Mesendoderm (in vitro differentiated cells): Measurements from ENCODE around the gene SNX18.

ENCODE experiments used
- DNase-seq: peaks from one replicate; pipeline ENCODE4 v3.0.0; 2013
- H2AK5ac ChIP-seq: 2 replicates; pipeline ENCODE4 v1.6.1; 2013; ENCODE audit warnings: low read length, inconsistent platforms
- H2BK120ac ChIP-seq: 2 replicates; pipeline ENCODE4 v1.6.1; 2013; ENCODE audit warnings: low read depth, mild to moderate bottlenecking, low read length, moderate library complexity, mixed read lengths
- H2BK15ac ChIP-seq: replicated peaks from 2 replicates; pipeline ENCODE4 v1.6.1; 2013; ENCODE audit warnings: low read depth, mild to moderate bottlenecking, moderate library complexity
- H2BK5ac ChIP-seq: 2 replicates; pipeline ENCODE4 v1.6.1; 2013; ENCODE audit warnings: low read length, inconsistent platforms
- H3K18ac ChIP-seq: 2 replicates; pipeline ENCODE4 v1.6.1; 2013; ENCODE audit warnings: mild to moderate bottlenecking, low read length, mixed read lengths
- H3K23ac ChIP-seq: one replicate; pipeline ENCODE4 v1.6.1; 2013; ENCODE audit warnings: low read length
- H3K27ac ChIP-seq: 2 replicates; pipeline ENCODE4 v1.5.1; 2013; ENCODE audit warnings: low read depth, mild to moderate bottlenecking, inconsistent platforms, low read length, moderate library complexity
- H3K27me3 ChIP-seq: 2 replicates; pipeline ENCODE4 v1.6.1; 2013; ENCODE audit warnings: low read length, control low read depth, mild to moderate bottlenecking, inconsistent platforms; ENCODE audit not compliant: insufficient read depth, poor library complexity
- H3K36me3 ChIP-seq: 2 replicates; pipeline ENCODE4 v1.6.1; 2013; ENCODE audit warnings: low read length, inconsistent platforms; ENCODE audit not compliant: control insufficient read depth, insufficient read depth
- H3K4ac ChIP-seq: one replicate; pipeline ENCODE4 v1.6.1; 2013; ENCODE audit warnings: low read depth, mild to moderate bottlenecking, low read length, moderate library complexity
- H3K4me1 ChIP-seq: 2 replicates; pipeline ENCODE4 v1.6.1; 2013; ENCODE audit warnings: low read depth, low read length, inconsistent platforms; ENCODE audit not compliant: control insufficient read depth
- H3K4me2 ChIP-seq: 2 replicates; pipeline ENCODE4 v1.6.1; 2013; ENCODE audit warnings: low read length
- H3K4me3 ChIP-seq: 2 replicates; pipeline ENCODE4 v1.5.1; 2013; ENCODE audit warnings: mild to moderate bottlenecking, low read length
- H3K56ac ChIP-seq: one replicate; pipeline ENCODE4 v1.6.1; 2013; ENCODE audit warnings: low read length
- H3K79me1 ChIP-seq: 2 replicates; pipeline ENCODE4 v1.6.1; 2013; ENCODE audit warnings: low read length, inconsistent platforms
- H3K79me2 ChIP-seq: 2 replicates; pipeline ENCODE4 v1.6.1; 2013; ENCODE audit warnings: mild to moderate bottlenecking, low read length; ENCODE audit not compliant: control insufficient read depth, insufficient read depth
- H3K9ac ChIP-seq: 2 replicates; pipeline ENCODE4 v1.6.1; 2013; ENCODE audit warnings: low read length, inconsistent platforms
- H4K5ac ChIP-seq: one replicate; pipeline ENCODE4 v1.6.1; 2013; ENCODE audit warnings: low read length
- H4K8ac ChIP-seq: one replicate; pipeline ENCODE4 v1.6.1; 2013; ENCODE audit warnings: low read depth, mild to moderate bottlenecking, control low read depth, low read length, moderate library complexity
- WGBS: extraction: QIAGEN DNeasy Blood & Tissue Kit; methylation state at CpG from one replicate; pipeline ENCODE4 v1.1.7; 2013; ENCODE audit warnings: low lambda C conversion rate, missing lambda C conversion rate; ENCODE audit not compliant: insufficient coverage; ENCODE audit errors: extremely low coverage; 5-methylcytosine and 5-hydroxymethylcytosine counted together

Gene SNX18

GRCh38 chr5:54516051-54516655 is 1.4 kb upstream of the SNX18 start:
- no peaks in the 10 kb centered on the region for H3K79me1 ChIP-seq
- WGBS: no CpG with 5 or more reads among the region's 4 CpGs
- DNase-seq: no peak
- H2BK5ac ChIP-seq: no peak overlapping the region
- H4K5ac ChIP-seq: no peak overlapping the region
- no peaks in the 10 kb centered on the region for H3K27me3 ChIP-seq
- H3K4me3 ChIP-seq: no peak overlapping the region
- H2AK5ac ChIP-seq: no peak overlapping the region
- H3K23ac ChIP-seq: no peak overlapping the region
- no peak overlapping the region for H3K27ac ChIP-seq
- H3K79me2 ChIP-seq: peaks cover 33% of the 10 kb centered on the region
- no peak overlapping the region for H4K8ac ChIP-seq
- H3K4me2 ChIP-seq: no peak overlapping the region
- no peak overlapping the region for H3K4ac ChIP-seq
- H3K9ac ChIP-seq: no peak overlapping the region
- H3K56ac ChIP-seq: no peak overlapping the region
- no peak overlapping the region for H2BK15ac ChIP-seq
- no peak overlapping the region for H2BK120ac ChIP-seq
- peaks cover 2% of the 10 kb centered on the region for H3K4me1 ChIP-seq
- H3K36me3 ChIP-seq: no peaks in the 10 kb centered on the region
- H3K18ac ChIP-seq: no peak overlapping the region

- H4K8ac ChIP-seq: no peak overlapping the region
- H3K4me2 ChIP-seq: peak overlapping the region; percentile 87
- no peak overlapping the region for H2BK120ac ChIP-seq
- H3K9ac ChIP-seq: peak overlapping the region; percentile 65
- H3K27ac ChIP-seq: no peak overlapping the region
- H2BK15ac ChIP-seq: no peak overlapping the region
- H3K27me3 ChIP-seq: no peaks in the 10 kb centered on the region
- no peaks in the 10 kb centered on the region for H3K79me1 ChIP-seq
- H3K36me3 ChIP-seq: no peaks in the 10 kb centered on the region
- H3K18ac ChIP-seq: no peak overlapping the region
- H3K4me3 ChIP-seq: no peak overlapping the region
- no peak overlapping the region for H3K4ac ChIP-seq
- H4K5ac ChIP-seq: no peak overlapping the region
- no peak overlapping the region for H2AK5ac ChIP-seq
- peaks cover 5% of the 10 kb centered on the region for H3K4me1 ChIP-seq
- H3K23ac ChIP-seq: no peak overlapping the region
- no peak overlapping the region for H2BK5ac ChIP-seq
- peaks cover 43% of the 10 kb centered on the region for H3K79me2 ChIP-seq
- peak; percentile 69 for DNase-seq
- H3K56ac ChIP-seq: peak overlapping the region; percentile 88
- no CpG with 5 or more reads among the region's 4 CpGs for WGBS
Measured at GRCh38 chr5:54517174-54517511, 416 bp upstream of the SNX18 start.

- no peaks in the 10 kb centered on the region for H3K27me3 ChIP-seq
- H3K56ac ChIP-seq: peak overlapping the region; percentile 76
- peak overlapping the region; percentile 79 for H2BK120ac ChIP-seq
- H3K4me3 ChIP-seq: peak overlapping the region; percentile 82
- peaks cover 1% of the 10 kb centered on the region for H3K79me1 ChIP-seq
- no peak overlapping the region for H2BK15ac ChIP-seq
- peak overlapping the region; percentile 72 for H3K23ac ChIP-seq
- peak overlapping the region; percentile 95 for H3K4ac ChIP-seq
- H2BK5ac ChIP-seq: no peak overlapping the region
- no peak overlapping the region for H4K5ac ChIP-seq
- H3K4me2 ChIP-seq: peak overlapping the region; percentile 87
- peak overlapping the region; percentile 96 for H3K27ac ChIP-seq
- peak overlapping the region; percentile 60 for H3K9ac ChIP-seq
- WGBS: no CpG with 5 or more reads among the region's 79 CpGs
- no peak overlapping the region for H2AK5ac ChIP-seq
- peak overlapping the region; percentile 98 for H3K18ac ChIP-seq
- peak; percentile 72 for DNase-seq
- no peak overlapping the region for H4K8ac ChIP-seq
- peaks cover 7% of the 10 kb centered on the region for H3K4me1 ChIP-seq
- H3K79me2 ChIP-seq: peaks cover 53% of the 10 kb centered on the region
- H3K36me3 ChIP-seq: no peaks in the 10 kb centered on the region
Measured at GRCh38 chr5:54518146-54518817, 723 bp downstream of the SNX18 start.

GRCh38 chr5:54518818-54519508 is 1.4 kb downstream of the SNX18 start:
- no peaks in the 10 kb centered on the region for H3K27me3 ChIP-seq
- H3K4me2 ChIP-seq: peak overlapping the region; percentile 87
- no peak overlapping the region for H2BK15ac ChIP-seq
- no peak overlapping the region for H4K5ac ChIP-seq
- peak overlapping the region; percentile 82 for H3K4me3 ChIP-seq
- H3K56ac ChIP-seq: peak overlapping the region; percentile 76
- H3K4ac ChIP-seq: no peak overlapping the region
- H3K36me3 ChIP-seq: no peaks in the 10 kb centered on the region
- H4K8ac ChIP-seq: no peak overlapping the region
- H3K27ac ChIP-seq: no peak overlapping the region
- no peak for DNase-seq
- WGBS: no CpG with 5 or more reads among the region's 50 CpGs
- peak overlapping the region; percentile 60 for H3K9ac ChIP-seq
- H3K79me2 ChIP-seq: peaks cover 60% of the 10 kb centered on the region
- no peak overlapping the region for H2BK120ac ChIP-seq
- peaks cover 10% of the 10 kb centered on the region for H3K4me1 ChIP-seq
- peaks cover 1% of the 10 kb centered on the region for H3K79me1 ChIP-seq
- peak overlapping the region; percentile 72 for H3K23ac ChIP-seq
- H2BK5ac ChIP-seq: no peak overlapping the region
- H3K18ac ChIP-seq: no peak overlapping the region
- H2AK5ac ChIP-seq: no peak overlapping the region

- H3K36me3 ChIP-seq: no peaks in the 10 kb centered on the region
- peak overlapping the region; percentile 31 for H3K4me3 ChIP-seq
- no peak overlapping the region for H3K18ac ChIP-seq
- no peak overlapping the region for H3K4ac ChIP-seq
- peaks cover 1% of the 10 kb centered on the region for H3K79me1 ChIP-seq
- H4K5ac ChIP-seq: no peak overlapping the region
- H2BK15ac ChIP-seq: no peak overlapping the region
- H3K79me2 ChIP-seq: peaks cover 64% of the 10 kb centered on the region
- H2BK5ac ChIP-seq: no peak overlapping the region
- no CpG with 5 or more reads among the region's 10 CpGs for WGBS
- peak overlapping the region; percentile 87 for H3K4me2 ChIP-seq
- no peak overlapping the region for H2AK5ac ChIP-seq
- H3K27ac ChIP-seq: no peak overlapping the region
- H3K9ac ChIP-seq: peak overlapping the region; percentile 60
- no peak overlapping the region for H3K23ac ChIP-seq
- no peak overlapping the region for H4K8ac ChIP-seq
- DNase-seq: no peak
- H3K4me1 ChIP-seq: peaks cover 10% of the 10 kb centered on the region
- peak overlapping the region; percentile 76 for H3K56ac ChIP-seq
- H3K27me3 ChIP-seq: no peaks in the 10 kb centered on the region
- H2BK120ac ChIP-seq: no peak overlapping the region
Measured at GRCh38 chr5:54519509-54519876, 1.9 kb downstream of the SNX18 start.
